ENCODE results near the gene ARHGAP15.

ARHGAP15 gene

GRCh38 chr2:143354050-143354750 lies 225.0 kb downstream of the ARHGAP15 start:
- DNase-seq: no peak

DNA sequence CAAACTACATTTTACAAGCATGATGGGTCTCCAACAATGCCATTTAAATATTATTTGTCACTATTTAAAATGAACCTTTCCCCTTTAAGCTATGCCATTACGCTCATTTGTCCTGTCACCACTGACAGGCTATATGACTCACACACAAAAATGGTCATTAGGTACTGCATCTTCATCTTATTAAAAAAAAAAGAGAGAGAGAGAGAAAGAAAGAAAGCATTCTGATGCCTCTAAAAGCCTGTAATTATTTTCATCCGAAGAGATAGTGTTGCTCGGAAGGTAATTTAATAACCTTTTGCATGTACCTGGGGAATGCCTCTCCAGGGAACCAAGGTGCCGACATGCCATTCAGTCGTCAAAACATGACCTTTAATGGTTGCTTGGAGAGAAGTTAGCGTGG lies 226.7 kb downstream of the ARHGAP15 start:
- DNase-seq: no peak

DNA sequence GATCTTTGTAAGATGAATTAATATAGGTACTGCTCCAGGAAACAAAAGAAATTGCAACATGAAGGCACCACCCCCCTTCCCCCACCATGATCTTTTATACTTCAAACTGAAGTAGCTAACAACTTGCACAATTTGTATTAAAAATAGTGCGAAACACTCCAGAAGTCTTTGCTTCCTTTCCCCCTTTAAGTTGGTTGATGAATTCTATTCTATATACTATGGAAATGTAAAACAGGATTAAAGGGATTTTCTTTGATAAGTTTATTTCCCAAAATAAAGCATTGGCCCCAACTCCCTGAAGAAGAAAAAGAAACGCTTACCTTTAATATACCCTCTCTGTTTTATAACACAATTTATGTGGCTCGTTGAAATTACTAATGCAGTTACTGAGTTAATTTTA lies 227.1 kb downstream of the ARHGAP15 start:
- no peak for DNase-seq

DNA sequence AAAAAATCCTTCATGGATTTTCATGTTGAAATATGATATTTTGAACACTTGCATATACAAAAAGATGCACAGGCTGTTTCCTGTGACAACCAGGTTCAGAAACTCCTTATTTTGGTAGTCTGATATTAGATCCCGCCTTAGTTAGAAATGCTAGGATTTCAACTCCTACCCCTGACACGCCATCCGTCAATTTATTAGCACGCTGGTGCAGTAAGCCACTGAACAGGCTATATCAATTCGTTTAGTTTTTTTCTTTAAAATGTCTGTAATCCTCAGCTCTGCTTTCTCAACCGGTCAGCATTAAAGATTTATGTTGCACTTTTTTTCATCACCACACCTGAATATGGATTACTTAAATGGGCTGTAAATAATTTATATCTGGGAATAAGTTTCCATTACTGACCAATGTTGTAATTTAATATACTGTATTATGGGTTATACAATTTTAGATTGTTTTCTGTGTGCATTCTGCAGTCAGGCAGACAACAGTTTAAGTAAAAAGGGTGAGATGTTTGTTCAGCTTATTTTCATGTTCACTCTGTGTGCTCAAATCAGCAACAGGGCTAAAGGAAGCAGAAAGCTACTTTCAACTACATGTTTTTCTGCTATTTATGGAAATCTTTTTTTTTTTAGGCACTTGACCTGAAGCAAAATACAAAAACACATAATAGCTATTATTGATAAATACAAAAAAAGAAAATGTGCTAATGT lies 227.7 kb downstream of the ARHGAP15 start:
- no peak for DNase-seq

DNA sequence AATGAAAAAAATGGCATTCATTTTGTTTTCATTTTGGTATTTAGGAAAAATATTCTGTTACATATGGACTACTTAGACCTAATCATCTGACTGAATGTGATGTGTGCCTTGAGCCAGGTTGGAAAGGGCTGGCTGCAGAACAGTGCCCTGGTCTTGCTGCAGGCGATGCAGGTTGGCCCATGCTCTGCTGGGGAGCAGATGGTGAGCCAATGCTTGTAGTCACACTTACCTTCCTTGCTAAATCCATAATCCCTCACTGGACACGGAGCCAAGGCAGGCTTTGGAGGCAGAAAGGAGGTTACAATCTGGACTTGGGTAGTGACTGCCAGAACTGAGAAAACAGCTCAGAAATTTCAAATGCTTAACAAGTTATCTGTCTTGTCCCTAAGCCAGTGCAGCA lies 228.7 kb downstream of the ARHGAP15 start:
- DNase-seq: no peak

GRCh38 chr2:143361346-143361745 lies 232.1 kb downstream of the ARHGAP15 start:
- DNase-seq: no peak

DNA sequence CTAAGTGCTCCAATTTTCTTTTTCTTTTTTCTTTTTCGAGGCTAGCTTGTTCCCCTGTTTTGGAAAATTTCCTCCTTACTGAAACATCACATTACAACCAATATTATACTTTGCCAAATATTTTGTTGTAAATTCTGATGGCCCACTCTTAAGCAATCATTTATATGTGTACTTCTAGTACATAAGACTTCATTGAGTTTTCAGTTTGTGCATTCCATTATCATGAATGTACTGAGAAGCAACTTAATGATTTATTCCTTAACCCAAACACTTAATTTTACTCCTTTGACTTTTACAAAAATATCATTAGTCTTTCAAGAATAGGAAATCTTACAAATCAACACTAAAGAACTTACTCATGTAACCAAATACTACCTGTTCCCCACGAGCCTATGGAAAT lies 242.4 kb downstream of the ARHGAP15 start:
- DNase-seq: no peak

GRCh38 chr2:143375384-143375880 lies 246.2 kb downstream of the ARHGAP15 start:
- DNase-seq: no peak

- no peak for DNase-seq
These were observed 249.8 kb downstream of the ARHGAP15 start for GRCh38 chr2:143378996-143379395.

GRCh38 chr2:143379955-143380354 lies 250.7 kb downstream of the ARHGAP15 start:
- no peak for DNase-seq

DNA sequence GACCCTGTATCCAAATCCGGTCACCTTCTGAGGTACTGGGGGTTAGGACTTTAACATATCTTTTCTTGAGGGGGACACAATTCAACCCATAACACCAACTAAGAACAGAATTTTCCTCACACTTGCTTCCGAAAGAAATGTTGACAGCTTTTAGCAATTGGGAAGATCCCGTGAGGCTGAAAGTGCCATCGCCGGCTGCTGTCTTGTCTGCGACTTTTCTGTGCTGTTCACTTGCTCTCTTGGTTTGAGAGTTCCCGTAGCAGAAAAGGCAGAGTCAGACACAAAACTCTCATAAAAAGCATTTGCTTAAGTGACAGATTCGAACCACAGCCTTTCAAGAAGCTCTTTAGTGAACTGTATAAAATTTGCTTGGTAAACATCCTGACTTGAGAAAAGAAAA lies 253.4 kb downstream of the ARHGAP15 start:
- no peak for DNase-seq

DNA sequence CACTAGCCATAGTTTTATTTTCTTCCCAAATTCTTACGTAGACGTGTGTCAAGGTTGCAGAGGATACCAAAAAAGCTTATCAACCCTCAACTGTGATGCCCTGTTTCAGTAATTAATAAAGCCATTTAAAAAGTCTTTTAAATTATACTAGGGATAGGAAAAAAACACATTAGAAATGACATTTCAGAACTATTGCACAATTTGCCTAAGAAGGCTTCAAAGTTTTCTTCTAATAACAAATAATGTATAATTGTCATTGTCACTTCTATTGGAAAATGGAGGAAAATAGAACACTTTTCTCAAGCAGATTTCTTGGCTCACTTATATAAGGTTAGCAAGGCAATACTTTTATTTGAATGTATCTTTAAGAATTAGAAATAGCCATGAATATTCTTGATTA lies 253.8 kb downstream of the ARHGAP15 start:
- no peak for DNase-seq

- no peak for DNase-seq
These were observed 254.9 kb downstream of the ARHGAP15 start for GRCh38 chr2:143384111-143384510.

GRCh38 chr2:143390171-143390570 lies 261.0 kb downstream of the ARHGAP15 start:
- no peak for DNase-seq

DNA sequence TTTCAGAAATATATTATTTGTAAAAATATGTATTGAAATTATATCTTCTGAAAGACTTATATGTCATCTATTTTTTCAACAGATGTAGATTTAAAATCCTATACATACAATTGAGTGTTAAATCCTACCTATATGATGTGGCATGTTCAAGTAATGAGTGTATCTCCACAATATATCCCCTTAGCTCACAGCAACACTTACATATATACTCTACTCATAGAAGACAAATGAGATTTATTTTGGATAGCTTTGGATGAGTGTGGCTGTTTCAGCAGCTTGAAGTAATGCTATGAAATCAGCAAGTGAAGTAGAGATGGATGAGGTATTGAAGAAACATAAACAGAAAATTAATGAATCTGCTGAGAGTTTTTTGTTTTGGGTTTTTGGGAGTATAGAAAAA lies 263.1 kb downstream of the ARHGAP15 start:
- DNase-seq: no peak

DNA sequence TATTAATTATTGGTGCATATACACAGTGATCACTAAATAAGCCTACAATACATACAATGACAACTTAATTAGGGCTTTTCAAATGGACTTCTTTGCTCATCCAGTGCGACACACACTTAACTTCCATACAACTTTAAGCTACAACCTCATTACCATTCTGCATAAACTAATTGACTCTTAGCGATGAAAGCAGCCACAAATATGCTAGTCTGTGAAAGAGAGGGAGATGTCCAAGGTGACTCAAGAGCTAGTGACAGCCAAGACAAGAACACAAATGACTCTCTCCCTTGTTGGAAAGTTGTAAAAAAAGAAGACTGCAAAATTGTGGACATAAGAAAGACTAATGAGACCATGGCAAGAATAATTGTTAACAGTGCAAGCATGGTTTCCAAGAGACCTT lies 264.8 kb downstream of the ARHGAP15 start:
- DNase-seq: no peak

- no peak for DNase-seq
These were observed 268.8 kb downstream of the ARHGAP15 start for GRCh38 chr2:143397884-143398614.

DNA sequence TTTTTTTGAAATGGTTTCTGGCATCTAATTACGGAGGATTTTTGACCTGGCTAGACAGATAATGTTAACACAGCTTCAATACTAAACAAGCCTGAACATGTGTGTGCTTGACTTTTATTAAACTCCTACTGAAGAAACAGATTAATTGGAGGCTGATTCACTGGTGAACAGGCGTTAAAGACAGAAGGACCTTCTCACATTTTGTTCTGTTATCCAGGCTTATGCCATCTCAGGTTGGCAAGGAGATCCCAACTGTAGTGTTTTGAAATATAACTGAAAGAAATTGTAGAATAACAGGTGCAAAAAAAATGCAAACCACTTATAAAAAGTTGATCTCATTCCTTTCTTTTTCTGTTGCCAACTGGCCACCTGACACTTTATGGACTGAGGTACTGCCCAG lies 269.6 kb downstream of the ARHGAP15 start:
- DNase-seq: no peak

GRCh38 chr2:143399631-143400069 lies 270.4 kb downstream of the ARHGAP15 start:
- DNase-seq: no peak

- no peak for DNase-seq
These were observed 272.6 kb downstream of the ARHGAP15 start for GRCh38 chr2:143401861-143402260.

- DNase-seq: no peak
These were observed 273.2 kb downstream of the ARHGAP15 start for GRCh38 chr2:143402451-143402850.

- no peak for DNase-seq
These were observed 281.1 kb downstream of the ARHGAP15 start for GRCh38 chr2:143410082-143410897.

DNA sequence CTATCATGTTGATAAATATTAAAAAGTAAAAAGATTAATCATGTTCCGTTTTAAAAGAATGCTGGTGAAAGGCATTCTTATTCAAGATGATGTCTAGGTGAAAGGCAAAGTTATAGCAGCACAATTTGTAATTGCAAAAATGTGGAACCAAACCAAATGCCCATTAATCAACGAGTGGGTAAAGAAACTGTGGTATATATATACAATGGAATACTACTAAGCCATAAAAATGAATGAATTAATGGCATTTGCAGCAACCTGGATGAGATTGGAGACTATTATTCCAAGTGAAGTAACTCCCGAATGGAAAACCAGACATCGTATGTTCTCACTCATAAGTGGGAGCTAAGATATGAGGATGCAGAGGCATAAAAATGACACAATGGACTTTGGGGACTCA lies 286.4 kb downstream of the ARHGAP15 start:
- DNase-seq: no peak

All from activated naive CD4-positive, alpha-beta T cell treated with anti-CD3 and anti-CD28 coated beads, Interleukin-2, amount 50 U/mL, for 16 hours (primary cell).